ENCODE measurements around the gene ARTN. TPM values are rescaled to one million over a fixed set of nuclear protein-coding genes. Genes with fewer than 3 reads are reported as not detected.

ARTN gene
- total RNA-seq, 1 experiment from 2014 or later, result 0.25 TPM

DNA sequence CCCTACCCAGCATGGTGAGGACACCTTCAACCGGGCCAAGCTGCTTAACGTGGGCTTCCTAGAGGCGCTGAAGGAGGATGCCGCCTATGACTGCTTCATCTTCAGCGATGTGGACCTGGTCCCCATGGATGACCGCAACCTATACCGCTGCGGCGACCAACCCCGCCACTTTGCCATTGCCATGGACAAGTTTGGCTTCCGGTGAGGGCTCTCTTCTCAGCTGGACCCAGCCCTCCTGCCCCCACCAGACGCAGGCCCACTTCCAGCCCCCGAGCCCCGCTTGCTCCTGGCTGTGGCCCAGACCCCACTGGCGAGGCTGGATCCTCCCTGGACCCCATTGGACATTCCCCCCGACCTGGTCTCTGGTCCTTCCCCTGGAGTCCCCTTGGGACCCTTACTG, 51.3 kb downstream of the ARTN start:
- DNase-seq (ENCODE audit: low spot score), result no peak

- DNase-seq (ENCODE audit: low spot score), result no peak
Measured at GRCh38 chr1:43985984-43986595, 52.5 kb downstream of the ARTN start.

- DNase-seq (ENCODE audit: low spot score), result no peak
Measured at GRCh38 chr1:43986712-43987111, 53.1 kb downstream of the ARTN start.

Other genes with a start within 250 kb of the ARTN start
- 10.7 and 12.1 TPM in 2 replicates for gene ST3GAL3, start 226.3 kb upstream of the ARTN start, total RNA-seq (2014; rRNA removed; shearing (Covaris generic))
- gene IPO13, start 13.1 kb downstream of the ARTN start, total RNA-seq (2014; rRNA removed; shearing (Covaris generic)), result 18.8 and 22.6 TPM in 2 replicates
- gene DPH2, start 36.2 kb downstream of the ARTN start, total RNA-seq (2014; rRNA removed; shearing (Covaris generic)), result 28.5 and 44.1 TPM in 2 replicates
- gene ATP6V0B, start 41.2 kb downstream of the ARTN start, total RNA-seq (2014; rRNA removed; shearing (Covaris generic)), result 193 and 213 TPM in 2 replicates
- gene B4GALT2, start 45.4 kb downstream of the ARTN start, total RNA-seq (2014; rRNA removed; shearing (Covaris generic)), result 87.5 and 92.8 TPM in 2 replicates
- 15.8 and 23.2 TPM in 2 replicates for gene CCDC24, start 57.8 kb downstream of the ARTN start, total RNA-seq (2014; rRNA removed; shearing (Covaris generic))
- 9.6 and 10.0 TPM in 2 replicates for gene SLC6A9, start 97.7 kb downstream of the ARTN start, total RNA-seq (2014; rRNA removed; shearing (Covaris generic))
- not detected in 2 replicates for gene KLF17, start 185.0 kb downstream of the ARTN start, total RNA-seq (2014; rRNA removed; shearing (Covaris generic))
- gene KLF18, start 207.8 kb downstream of the ARTN start, total RNA-seq (2014; rRNA removed; shearing (Covaris generic)), result not detected in 2 replicates

Measured in H4 (cell line).